Activated T-cell treated with anti-CD3 and anti-CD28 coated beads, Interleukin-2, amount 50 U/mL, for 72 hours (primary cell): ENCODE data around the gene PDE6G. TPM values are rescaled to one million over a fixed set of nuclear protein-coding genes. Genes with fewer than 3 reads are reported as not detected.

Experiments
- ATAC-seq, 2 donors: fragments of 150-1000 bp; cut with Tn5 transposase; replicated peaks in 1 of 2; 2 replicates each; pipeline ENCODE4 v1.10.0; 2021; ENCODE audit warnings: moderate library complexity in 2 of 2, mild to moderate bottlenecking in 1 of 2
- DNase-seq, 2 donors: peaks; one replicate each; pipeline ENCODE4 v3.0.0; 2021 to 2022; ENCODE audit warnings: mixed read lengths in 1 of 2
- H3K27ac Mint-ChIP-seq: one replicate; pipeline ENCODE4 v1.8.0; 2022; ENCODE audit warnings: mild to moderate bottlenecking, moderate library complexity, mixed read lengths
- H3K27me3 Mint-ChIP-seq: one replicate; pipeline ENCODE4 v1.8.0; 2022; ENCODE audit warnings: low read depth, mixed read lengths
- H3K36me3 Mint-ChIP-seq, 2 donors: one replicate each; pipeline ENCODE4 v1.8.0; 2022; ENCODE audit warnings: mixed read lengths in 2 of 2, mild to moderate bottlenecking in 1 of 2; ENCODE audit not compliant: insufficient read depth in 2 of 2
- H3K4me1 Mint-ChIP-seq: one replicate; pipeline ENCODE4 v1.8.0; 2022; ENCODE audit warnings: low read depth, mixed read lengths
- H3K4me3 Mint-ChIP-seq, 2 donors: one replicate each; pipeline ENCODE4 v1.8.0; 2022; ENCODE audit warnings: mild to moderate bottlenecking in 2 of 2, mixed read lengths in 2 of 2, moderate library complexity in 2 of 2
- H3K9me3 Mint-ChIP-seq, 2 donors: one replicate each; pipeline ENCODE4 v1.8.0; 2022; ENCODE audit warnings: mixed read lengths in 2 of 2
- total RNA-seq, 2 donors: library from RNA; stranded (reverse); gene quantifications; one replicate each; pipeline ENCODE4 v1.2.3, GENCODE V29; 2022

Gene PDE6G
- total RNA-seq, 2 donors from 2014 or later = 4.2 to 4.4 TPM

- DNase-seq (no peak), ATAC-seq (no peak)
- Mint-ChIP-seq H3K4me3 (no peak overlapping the region), H3K27ac (no peak overlapping the region), H3K9me3 (no peaks in the 10 kb centered on the region), H3K27me3 (no peaks in the 10 kb centered on the region), H3K4me1 (peaks cover 3% of the 10 kb centered on the region), H3K36me3 (peaks cover 4 to 14% of the 10 kb centered on the region in 2 donors)
These were observed 38.5 kb upstream of the PDE6G start for GRCh38 chr17:81694810-81695209.

GRCh38 chr17:81693509-81694210, 37.3 kb upstream of the PDE6G start:
- Mint-ChIP-seq H3K4me1 (peaks cover 3% of the 10 kb centered on the region), H3K9me3 (no peaks in the 10 kb centered on the region), H3K4me3 (no peak overlapping the region), H3K27me3 (no peaks in the 10 kb centered on the region), H3K36me3 (peaks cover 4 to 14% of the 10 kb centered on the region in 2 donors), H3K27ac (no peak overlapping the region)
- DNase-seq = no peak
- ATAC-seq = no peak

GRCh38 chr17:81691608-81692007, 35.3 kb upstream of the PDE6G start:
- Mint-ChIP-seq H3K27me3 (no peaks in the 10 kb centered on the region), H3K9me3 (no peaks in the 10 kb centered on the region), H3K4me1 (peaks cover 5% of the 10 kb centered on the region), H3K36me3 (peaks cover 2 to 8% of the 10 kb centered on the region in 2 donors), H3K4me3 (no peak overlapping the region), H3K27ac (no peak overlapping the region)
- DNase-seq = no peak
- ATAC-seq = no peak

GRCh38 chr17:81691196-81691595, 34.9 kb upstream of the PDE6G start:
- H3K27me3 Mint-ChIP-seq = no peaks in the 10 kb centered on the region
- H3K36me3 Mint-ChIP-seq = peaks cover 2 to 11% of the 10 kb centered on the region in 2 donors
- H3K4me1 Mint-ChIP-seq = peaks cover 7% of the 10 kb centered on the region
- no peak overlapping the region for H3K4me3 Mint-ChIP-seq
- DNase-seq (no peak), ATAC-seq (no peak)
- no peaks in the 10 kb centered on the region for H3K9me3 Mint-ChIP-seq
- no peak overlapping the region for H3K27ac Mint-ChIP-seq

- H3K27me3 Mint-ChIP-seq = no peaks in the 10 kb centered on the region
- H3K9me3 Mint-ChIP-seq = no peaks in the 10 kb centered on the region
- H3K36me3 Mint-ChIP-seq = peaks cover 2 to 12% of the 10 kb centered on the region in 2 donors
- no peak overlapping the region for H3K27ac Mint-ChIP-seq
- H3K4me1 Mint-ChIP-seq = peaks cover 9% of the 10 kb centered on the region
- no peak for ATAC-seq
- no peak for DNase-seq
- no peak overlapping the region for H3K4me3 Mint-ChIP-seq
These were observed 34.2 kb upstream of the PDE6G start for GRCh38 chr17:81690549-81690948.

- DNase-seq (no peak), ATAC-seq (no peak)
- Mint-ChIP-seq H3K4me3 (no peak overlapping the region), H3K9me3 (no peaks in the 10 kb centered on the region), H3K4me1 (peaks cover 14% of the 10 kb centered on the region), H3K27ac (no peak overlapping the region), H3K36me3 (peaks cover 2 to 14% of the 10 kb centered on the region in 2 donors), H3K27me3 (no peaks in the 10 kb centered on the region)
These were observed 33.7 kb upstream of the PDE6G start for GRCh38 chr17:81690066-81690465.

- Mint-ChIP-seq H3K9me3 (no peaks in the 10 kb centered on the region), H3K36me3 (peaks cover 2 to 14% of the 10 kb centered on the region in 2 donors), H3K4me1 (peaks cover 23% of the 10 kb centered on the region), H3K4me3 (no peak overlapping the region), H3K27me3 (no peaks in the 10 kb centered on the region), H3K27ac (no peak overlapping the region)
- DNase-seq = no peak
- ATAC-seq = no peak
These were observed 32.3 kb upstream of the PDE6G start for GRCh38 chr17:81688616-81689015.

- Mint-ChIP-seq H3K4me1 (peaks cover 23% of the 10 kb centered on the region), H3K4me3 (no peak overlapping the region), H3K27ac (no peak overlapping the region), H3K27me3 (no peaks in the 10 kb centered on the region), H3K36me3 (peaks cover 2 to 14% of the 10 kb centered on the region in 2 donors), H3K9me3 (no peaks in the 10 kb centered on the region)
- DNase-seq = no peak
- ATAC-seq = no peak
These were observed 31.6 kb upstream of the PDE6G start for GRCh38 chr17:81687770-81688541.

- no peak for ATAC-seq
- H3K4me3 Mint-ChIP-seq = no peak overlapping the region
- peaks cover 33% of the 10 kb centered on the region for H3K4me1 Mint-ChIP-seq
- peaks cover 4 to 14% of the 10 kb centered on the region in 2 donors for H3K36me3 Mint-ChIP-seq
- DNase-seq = no peak
- no peaks in the 10 kb centered on the region for H3K27me3 Mint-ChIP-seq
- H3K27ac Mint-ChIP-seq = no peak overlapping the region
- H3K9me3 Mint-ChIP-seq = no peaks in the 10 kb centered on the region
These were observed 30.3 kb upstream of the PDE6G start for GRCh38 chr17:81686614-81687013.

GRCh38 chr17:81685108-81685507, 28.8 kb upstream of the PDE6G start:
- DNase-seq = peak; percentile 35 to 66

GRCh38 chr17:81684442-81684911, 28.1 kb upstream of the PDE6G start:
- DNase-seq (peak in 1 of 2 donors; percentile 58), ATAC-seq (peak in 1 of 2 donors; percentile 39)
- Mint-ChIP-seq H3K27me3 (no peaks in the 10 kb centered on the region), H3K4me3 (peak overlapping the region; percentile 87 to 95), H3K36me3 (peaks cover 6 to 14% of the 10 kb centered on the region in 2 donors), H3K4me1 (peaks cover 35% of the 10 kb centered on the region), H3K9me3 (no peaks in the 10 kb centered on the region), H3K27ac (peak overlapping the region; percentile 88)

More at GRCh38 chr17:81685108-81685507, 28.8 kb upstream of the PDE6G start:
- Mint-ChIP-seq H3K27me3 (no peaks in the 10 kb centered on the region), H3K27ac (peak overlapping the region; percentile 88), H3K4me1 (peaks cover 35% of the 10 kb centered on the region), H3K4me3 (peak overlapping the region; percentile 87 to 95), H3K36me3 (peaks cover 4 to 14% of the 10 kb centered on the region in 2 donors), H3K9me3 (no peaks in the 10 kb centered on the region)
- ATAC-seq = peak; percentile 12 to 14

GRCh38 chr17:81683584-81684441, 27.5 kb upstream of the PDE6G start, which contains the start of the genes ARL16 and HGS:
ARL16 (minus strand) TSS chr17:81683797; CDS start chr17:81683753, 44 bp downstream.
HGS (plus strand) TSS chr17:81684011; CDS start chr17:81684067, 56 bp downstream.
- peak; percentile 98 for DNase-seq
- H3K36me3 Mint-ChIP-seq = peaks cover 6 to 9% of the 10 kb centered on the region in 2 donors

More at GRCh38 chr17:81683584-81684441, 27.5 kb upstream of the PDE6G start, which contains the start of the genes ARL16 and HGS:
- H3K4me1 Mint-ChIP-seq = peaks cover 35% of the 10 kb centered on the region
- H3K27me3 Mint-ChIP-seq = no peaks in the 10 kb centered on the region
- peak within 1 kb of the TSS; percentile 87 to 95 for H3K4me3 Mint-ChIP-seq
- peak; percentile 94 to 96 for ATAC-seq
- no peaks in the 10 kb centered on the region for H3K9me3 Mint-ChIP-seq
- H3K27ac Mint-ChIP-seq = peak within 1 kb of the TSS; percentile 88
